Psoas muscle (tissue), 8 donors: ENCODE results near the gene RGS8. TPM values are rescaled to one million over a fixed set of nuclear protein-coding genes. Genes with fewer than 3 reads are reported as not detected.

Experiments
- ATAC-seq, 4 donors: fragments of 200-7000 bp; cut with Tn5 transposase; one replicate each; pipeline ENCODE4 v1.9.1; 2020; ENCODE audit warnings: moderate library complexity in 3 of 4, mild to moderate bottlenecking in 2 of 4
- DNase-seq, 2 donors: peaks; one replicate each; pipeline ENCODE4 v3.0.0-alpha.2; 2020
- H3K27ac ChIP-seq: fragments of 200-600 bp; one replicate; pipeline ENCODE4 v1.8.0; 2022
- H3K27me3 ChIP-seq, 3 donors: fragments of 200-600 bp in 1 of 3; one replicate each; pipeline versions ENCODE4 v1.6.1 to v1.8.0; 2013 to 2022; ENCODE audit warnings: low read length in 2 of 3, mild to moderate bottlenecking in 2 of 3, moderate library complexity in 1 of 3; ENCODE audit not compliant: insufficient read depth in 3 of 3
- H3K36me3 ChIP-seq, 2 donors: fragments of 200-600 bp in 1 of 2; one replicate each; pipeline versions ENCODE4 v1.6.1 to v1.8.0; 2013 to 2022; ENCODE audit warnings: low read depth in 1 of 2, mild to moderate bottlenecking in 1 of 2, moderate library complexity in 1 of 2; ENCODE audit not compliant: insufficient read depth in 1 of 2
- H3K4me1 ChIP-seq: fragments of 200-600 bp; one replicate; pipeline ENCODE4 v1.8.0; 2022
- H3K4me3 ChIP-seq: fragments of 200-600 bp; one replicate; pipeline ENCODE4 v1.8.0; 2022; ENCODE audit warnings: mild to moderate bottlenecking
- H3K9me3 ChIP-seq: fragments of 200-600 bp; one replicate; pipeline ENCODE4 v1.8.0; 2022
- WGBS, 3 donors: extraction: QIAGEN DNeasy Blood & Tissue Kit; methylation state at CpG; one replicate each; pipeline versions ENCODE4 v1.1.6 to v1.1.7; 2013; 5-methylcytosine and 5-hydroxymethylcytosine counted together
- intact Hi-C, 2 donors: fragments of 100-400 bp; cut with DNase I; formaldehyde crosslinking; loops; one replicate each; pipeline versions ENCODE4 v1.11.0 to v1.14.2; 2022
- polyA plus RNA-seq, 3 donors: library from polyadenylated mRNA; stranded (reverse); fragments of 200-250 nt; gene quantifications; one replicate each; pipeline ENCODE4 v1.2.3, GENCODE V29; 2013
- total RNA-seq, 4 donors: library from RNA; stranded (reverse); fragmentation: NEBNext Ultra II Directional in 2 of 4; extraction: Animal tissue kit (Norgen Biotek cat#: 25700) in 2 of 4; gene quantifications; one replicate each; pipeline versions ENCODE4 v1.2.1 to v1.2.4, GENCODE V29; 2021 to 2023
- TF ChIP-seq, protein P1 (sequence below): fragments of 200-600 bp; IDR thresholded peaks from one replicate; pipeline ENCODE4 v1.8.0; 2022; ENCODE audit warnings: antibody characterized with exemption
- donor health status: healthy with polysubstance abuse.
- donor health status: DM: no; HTN: no; CAD: no; lungs with moderate emphysema.
- donor health status: Bipolar disorder and iron deficiency.
- donor health status: healthy.
- donor health status: DM: yes; HTN: yes; CAD: no.
- donor health status: DM: no; HTN: no; CAD: no.
- donor health status: DM: no; HTN: no; CAD: no.
- donor health status: DM: yes; HTN: yes; CAD: no.

RGS8 gene
- total and polyA plus RNA-seq, 7 donors: under 0.01 to 0.01 TPM; not detected in 5

DNA sequence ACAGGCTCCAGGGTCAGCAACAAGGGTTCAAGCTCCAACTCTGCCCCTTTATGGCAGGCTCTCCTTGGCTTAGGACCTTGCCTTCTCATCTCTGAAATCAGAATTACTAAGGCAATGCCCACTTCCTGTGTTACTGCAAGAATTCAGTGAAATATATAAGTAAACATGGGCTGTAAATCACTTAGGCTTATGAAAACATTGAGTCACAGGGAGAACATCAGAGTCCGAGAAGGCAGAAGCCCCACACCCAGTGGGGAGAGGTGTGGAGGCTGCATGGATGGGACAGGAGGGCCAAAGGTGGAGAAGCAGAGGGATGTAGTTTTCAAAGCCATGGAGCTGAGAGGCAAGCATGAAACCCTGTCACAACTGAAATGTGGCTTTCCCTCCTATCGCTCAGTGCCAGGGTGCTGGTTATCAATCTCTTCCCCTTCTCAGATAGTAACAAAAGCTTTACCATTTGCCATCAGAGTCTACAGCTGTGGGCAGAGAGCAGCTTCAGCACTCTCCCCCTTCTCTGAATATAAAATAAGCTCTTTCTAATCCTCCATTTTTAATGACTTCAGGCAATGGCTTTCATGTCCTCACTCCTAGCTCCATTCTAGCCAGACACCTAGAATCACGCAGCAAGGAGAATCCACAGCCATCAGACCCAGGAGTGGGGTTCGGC lies 3.4 kb downstream of the RGS8 start:
- Histone ChIP-seq H3K27ac (no peak overlapping the region), H3K4me3 (no peak overlapping the region), H3K4me1 (peaks cover 8% of the 10 kb centered on the region), H3K36me3 (no peaks in the 10 kb centered on the region), H3K27me3 (peaks cover 0 to 13% (median 2%) of the 10 kb centered on the region in 3 donors), H3K9me3 (no peaks in the 10 kb centered on the region)
- 91 to 97% (median 94%) methylated on average over 4 of the region's 4 CpGs for WGBS, 3 donors
- ATAC-seq (no peak), DNase-seq (no peak)
- TF ChIP-seq, protein P1, sequence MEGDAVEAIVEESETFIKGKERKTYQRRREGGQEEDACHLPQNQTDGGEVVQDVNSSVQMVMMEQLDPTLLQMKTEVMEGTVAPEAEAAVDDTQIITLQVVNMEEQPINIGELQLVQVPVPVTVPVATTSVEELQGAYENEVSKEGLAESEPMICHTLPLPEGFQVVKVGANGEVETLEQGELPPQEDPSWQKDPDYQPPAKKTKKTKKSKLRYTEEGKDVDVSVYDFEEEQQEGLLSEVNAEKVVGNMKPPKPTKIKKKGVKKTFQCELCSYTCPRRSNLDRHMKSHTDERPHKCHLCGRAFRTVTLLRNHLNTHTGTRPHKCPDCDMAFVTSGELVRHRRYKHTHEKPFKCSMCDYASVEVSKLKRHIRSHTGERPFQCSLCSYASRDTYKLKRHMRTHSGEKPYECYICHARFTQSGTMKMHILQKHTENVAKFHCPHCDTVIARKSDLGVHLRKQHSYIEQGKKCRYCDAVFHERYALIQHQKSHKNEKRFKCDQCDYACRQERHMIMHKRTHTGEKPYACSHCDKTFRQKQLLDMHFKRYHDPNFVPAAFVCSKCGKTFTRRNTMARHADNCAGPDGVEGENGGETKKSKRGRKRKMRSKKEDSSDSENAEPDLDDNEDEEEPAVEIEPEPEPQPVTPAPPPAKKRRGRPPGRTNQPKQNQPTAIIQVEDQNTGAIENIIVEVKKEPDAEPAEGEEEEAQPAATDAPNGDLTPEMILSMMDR: no peak
- intact Hi-C loops: no loop called here

DNA sequence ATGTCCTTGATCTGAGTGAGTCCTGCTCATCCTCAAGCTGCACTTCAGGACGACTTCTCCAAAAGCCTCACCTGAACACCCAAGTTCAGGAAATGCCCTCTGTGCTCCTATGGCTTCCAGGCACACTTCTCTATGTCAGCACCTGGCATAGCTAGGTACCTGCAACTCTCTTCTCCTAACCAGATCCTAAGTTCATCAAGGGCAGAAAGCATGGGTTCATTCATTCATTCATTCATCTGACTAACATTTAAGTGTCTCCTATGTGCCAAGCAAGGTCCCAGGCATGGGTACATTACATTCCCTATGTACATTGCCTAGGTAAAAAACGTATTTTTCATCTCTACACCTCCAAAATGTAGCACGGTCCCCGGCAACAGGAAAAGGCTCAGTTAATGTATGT lies 4.0 kb downstream of the RGS8 start:
- no peak for DNase-seq
- no peaks in the 10 kb centered on the region for H3K36me3 ChIP-seq
- TF ChIP-seq, protein P1: no peak
- peaks cover 0 to 13% (median 2%) of the 10 kb centered on the region in 3 donors for H3K27me3 ChIP-seq
- no peaks in the 10 kb centered on the region for H3K9me3 ChIP-seq
- H3K4me1 ChIP-seq: peaks cover 9% of the 10 kb centered on the region
- no peak overlapping the region for H3K4me3 ChIP-seq
- H3K27ac ChIP-seq: no peak overlapping the region
- 85 to 94% (median 93%) methylated on average over 4 of the region's 4 CpGs for WGBS, 3 donors
- intact Hi-C loops: no loop called here
- ATAC-seq: no peak

DNA sequence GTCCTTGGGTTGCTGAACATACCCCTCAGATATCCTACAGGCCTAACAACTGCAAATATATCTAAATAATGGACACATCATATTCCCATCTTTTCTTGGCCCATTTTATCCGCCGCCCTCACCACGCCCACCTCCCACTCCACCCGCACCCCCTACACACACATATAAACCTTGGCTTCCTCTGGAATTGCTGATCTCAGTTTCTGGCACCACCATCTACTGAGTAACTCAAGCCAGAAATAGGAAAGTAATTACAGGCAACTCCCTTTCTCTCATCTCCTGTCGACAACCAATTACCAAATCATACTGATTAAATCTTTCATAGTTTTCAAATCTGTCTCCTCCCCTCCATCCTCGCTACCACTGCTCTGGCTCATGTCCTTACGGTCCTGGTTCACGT lies 4.7 kb downstream of the RGS8 start:
- ATAC-seq: no peak
- Histone ChIP-seq H3K27me3 (peaks cover 0 to 13% (median 2%) of the 10 kb centered on the region in 3 donors), H3K27ac (no peak overlapping the region), H3K4me1 (peaks cover 14% of the 10 kb centered on the region), H3K36me3 (no peaks in the 10 kb centered on the region), H3K4me3 (no peak overlapping the region), H3K9me3 (no peaks in the 10 kb centered on the region)
- no peak for DNase-seq
- 67 to 77% (median 70%) methylated on average over 8 of the region's 8 CpGs for WGBS, 3 donors
- intact Hi-C loops: no loop called here
- TF ChIP-seq, protein P1: no peak

DNA sequence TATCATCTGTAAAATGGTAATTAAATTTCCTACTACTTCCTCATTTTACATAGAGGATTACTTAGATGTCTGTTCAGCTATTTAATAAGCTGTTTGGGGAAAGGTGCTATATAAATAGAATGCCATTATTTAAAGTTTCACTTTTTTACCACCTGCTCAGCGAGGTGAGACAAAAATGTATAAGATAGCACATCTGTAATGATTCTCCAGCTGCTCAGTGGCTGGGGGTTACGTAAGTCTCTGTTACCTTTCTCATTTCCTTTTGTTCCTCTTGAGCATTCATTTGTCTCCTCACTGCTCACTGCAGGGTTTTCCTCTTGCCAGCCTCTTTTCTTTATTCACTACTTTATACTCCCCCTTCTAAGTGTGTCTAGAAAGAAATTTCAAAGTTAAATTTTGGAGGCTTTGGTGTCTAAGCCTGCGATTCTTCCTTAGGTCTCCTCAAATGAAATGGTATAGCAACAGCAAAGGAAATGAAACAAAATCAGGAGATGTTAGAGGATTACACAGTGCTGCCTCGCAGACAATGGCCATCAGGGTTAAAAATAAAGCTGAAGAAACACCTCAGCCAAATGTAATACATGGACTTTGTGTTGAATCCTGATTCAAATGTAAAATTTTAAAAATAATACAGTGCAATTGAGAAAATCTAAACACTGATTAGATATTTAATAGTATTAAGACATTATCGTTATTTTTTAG lies 6.8 kb downstream of the RGS8 start:
- Histone ChIP-seq H3K36me3 (no peaks in the 10 kb centered on the region), H3K4me1 (peaks cover 23% of the 10 kb centered on the region), H3K9me3 (no peaks in the 10 kb centered on the region), H3K4me3 (no peak overlapping the region), H3K27me3 (peaks cover 0 to 6% (median 0%) of the 10 kb centered on the region in 3 donors), H3K27ac (no peak overlapping the region)
- intact Hi-C loops: no loop called here
- no peak for DNase-seq
- 79 to 85% (median 82%) methylated on average over 5 of the region's 5 CpGs for WGBS, 3 donors
- ATAC-seq: no peak
- TF ChIP-seq, protein P1: no peak
